Pulmonary artery endothelial cell (primary cell): Measurements from ENCODE around the gene BCKDK. TPM values are rescaled to one million over a fixed set of nuclear protein-coding genes. Genes with fewer than 3 reads are reported as not detected.

ENCODE experiments used
- DNase-seq: peaks from one replicate; pipeline ENCODE4 v3.0.0-alpha.2; 2011; ENCODE audit warnings: low read depth, low spot score
- total RNA-seq: library from RNA; depleted of rRNA; stranded (reverse); fragments of >200 nt; gene quantifications from 2 replicates; pipeline ENCODE4 v1.2.3, GENCODE V29; 2014

BCKDK gene
- total RNA-seq, result 19.8 and 20.2 TPM in 2 replicates

- DNase-seq, result no peak
Measured at GRCh38 chr16:31108035-31108793, at the start of gene BCKDK. TSS of gene BCKDK (plus strand) at chr16:31108386. CDS start at chr16:31109224, 838 bp downstream.

DNA sequence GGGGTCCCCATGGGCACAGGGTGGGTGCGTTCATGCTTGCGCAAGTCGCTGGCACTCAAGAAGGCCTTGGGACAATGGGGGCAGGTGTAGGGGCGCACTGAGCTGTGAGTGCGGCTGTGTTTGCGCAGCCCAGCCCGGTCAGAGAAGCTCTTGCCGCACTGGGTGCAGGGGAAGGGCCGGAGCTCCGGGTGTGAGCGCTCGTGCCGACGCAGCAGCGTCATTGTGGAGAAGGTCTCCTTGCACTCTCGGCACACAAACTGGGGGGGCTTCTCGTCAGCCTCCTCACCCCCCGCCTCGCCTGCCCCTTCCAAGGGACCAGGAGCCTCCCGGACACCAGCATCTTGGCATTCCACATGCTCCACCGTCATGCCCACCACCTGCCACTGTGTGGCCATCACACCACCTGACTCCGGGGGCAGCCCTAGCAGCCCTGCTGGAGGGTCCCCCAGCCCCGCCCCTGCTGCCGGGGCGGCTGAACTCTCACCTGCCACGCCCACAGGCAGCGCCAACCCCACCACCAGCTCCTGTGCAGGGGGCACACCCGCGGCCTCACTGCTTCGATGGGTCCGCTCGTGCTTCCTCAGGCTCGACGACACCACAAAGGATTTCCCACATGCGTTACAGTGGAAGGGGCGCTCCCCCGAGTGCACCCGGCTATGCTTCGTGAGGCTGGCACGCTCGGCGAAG lies 46.9 kb upstream of the BCKDK start:
- no peak for DNase-seq

DNA sequence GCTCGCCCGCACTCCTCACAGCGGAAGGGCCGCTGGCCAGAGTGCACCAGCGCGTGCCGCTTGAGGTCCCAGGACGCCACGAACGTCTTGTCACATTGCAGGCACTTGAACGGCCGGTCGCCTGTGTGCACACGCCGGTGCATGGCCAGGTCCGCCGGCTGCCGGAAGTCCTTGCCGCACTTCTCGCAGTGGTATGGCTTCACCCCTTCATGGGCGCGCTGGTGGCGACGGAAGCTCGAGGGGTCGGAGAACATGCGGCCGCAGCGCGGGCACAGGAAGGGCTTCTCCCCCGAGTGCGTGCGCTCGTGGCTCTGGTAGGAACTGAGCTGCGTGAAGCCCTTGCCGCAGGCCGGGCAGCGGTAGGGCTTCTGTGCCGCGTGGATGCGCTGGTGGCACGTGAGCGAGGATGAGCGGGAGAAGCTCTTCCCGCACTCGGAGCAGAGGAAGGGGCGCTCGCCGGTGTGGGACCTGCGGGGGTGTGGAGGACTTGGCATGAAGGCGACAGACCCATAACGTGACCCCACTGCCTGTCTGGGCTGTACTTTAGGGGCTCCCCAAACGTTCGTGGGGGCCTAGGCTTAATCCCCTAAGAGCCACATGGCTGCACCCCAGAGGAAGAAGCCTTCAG lies 46.3 kb upstream of the BCKDK start:
- no peak for DNase-seq

GRCh38 chr16:31063495-31063842 lies 44.7 kb upstream of the BCKDK start:
- no peak for DNase-seq

DNA sequence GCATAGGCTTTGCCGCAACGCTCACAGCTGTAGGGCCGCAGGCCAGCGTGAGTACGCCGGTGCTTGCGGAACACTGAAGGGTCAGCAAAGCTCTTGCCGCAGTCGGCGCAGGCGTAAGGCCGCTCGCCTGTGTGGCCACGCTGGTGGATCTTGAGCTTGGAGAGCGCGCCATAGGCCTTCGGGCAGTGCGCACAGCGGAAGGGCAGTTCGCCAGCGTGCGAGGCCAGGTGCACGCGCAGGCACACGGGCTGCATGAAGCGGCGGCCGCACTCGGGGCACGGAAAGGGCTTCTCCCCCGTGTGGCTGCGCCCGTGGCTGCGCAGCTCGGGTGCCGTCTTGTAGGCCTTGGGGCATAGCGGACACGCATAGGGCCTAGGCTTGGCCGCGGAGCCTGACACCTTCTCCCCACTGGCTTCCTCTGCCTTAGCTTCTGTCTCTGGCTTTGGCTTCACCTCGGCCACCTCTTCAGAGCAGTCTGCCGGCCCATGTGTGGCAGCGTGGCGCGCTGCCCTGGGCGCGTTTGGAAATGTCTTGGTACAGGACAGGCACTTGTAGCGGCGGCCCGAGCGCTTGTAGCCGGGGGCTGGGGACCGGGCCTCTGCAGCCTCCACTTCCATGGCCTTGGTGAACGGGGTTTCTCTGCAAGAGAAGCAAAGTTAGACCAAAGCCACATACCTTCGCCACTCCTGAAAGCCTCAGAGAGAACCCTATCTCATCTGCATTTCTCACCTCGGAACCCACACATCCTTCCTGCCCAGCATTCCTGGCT lies 44.2 kb upstream of the BCKDK start:
- DNase-seq, result no peak

- no peak for DNase-seq
Measured at GRCh38 chr16:31064882-31065461, 43.2 kb upstream of the BCKDK start.

- DNase-seq, result no peak
Measured at GRCh38 chr16:31067342-31067741, 40.8 kb upstream of the BCKDK start.

DNA sequence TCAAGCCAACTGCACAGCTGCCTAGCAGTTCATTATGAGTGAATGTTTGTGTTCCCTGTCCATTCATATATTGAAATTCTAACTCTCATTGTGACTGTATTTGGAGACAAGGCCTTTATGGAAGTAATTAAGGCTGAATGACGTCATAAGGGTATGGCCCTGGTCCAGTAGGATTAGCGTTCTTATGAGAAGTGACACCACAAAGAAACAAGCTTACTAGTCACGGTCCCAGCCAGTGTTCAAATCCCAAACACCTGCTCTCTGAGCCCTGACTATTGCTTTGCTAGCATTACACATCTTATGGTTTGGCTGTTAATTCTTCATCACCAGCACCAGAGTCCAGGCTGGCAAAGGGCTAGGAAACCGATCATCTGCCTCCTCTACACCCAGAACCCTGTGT lies 36.3 kb upstream of the BCKDK start:
- DNase-seq, result no peak

DNA sequence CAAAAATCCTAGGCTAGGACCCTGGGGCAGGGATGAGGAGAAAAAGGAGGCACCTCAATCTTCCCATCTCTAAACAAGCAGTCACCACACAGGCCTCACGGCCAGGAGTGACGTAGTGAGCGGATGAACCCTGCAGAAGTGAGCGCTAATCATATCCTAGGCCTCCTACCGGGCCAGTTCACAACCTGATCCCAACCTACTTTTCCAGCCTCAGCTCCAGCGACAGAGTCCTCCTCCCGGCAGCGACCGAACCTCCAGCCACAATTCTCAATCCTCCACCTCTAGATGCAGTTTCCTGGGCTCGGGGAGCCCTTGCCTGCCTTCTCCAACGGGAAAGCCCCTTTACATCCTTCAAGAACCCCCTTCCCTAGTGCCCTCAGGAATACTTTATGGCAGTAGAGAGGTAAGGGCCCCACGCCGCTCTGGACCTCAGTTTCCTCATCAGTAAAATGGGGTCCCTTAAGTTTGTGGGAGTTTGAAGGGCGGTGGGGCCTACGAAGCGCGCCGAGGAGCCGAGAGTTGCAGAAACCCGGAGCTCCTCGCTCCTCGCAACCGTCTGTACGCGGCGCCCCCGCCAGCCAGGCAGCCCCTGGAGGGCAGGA lies 35.5 kb upstream of the BCKDK start:
- no peak for DNase-seq

DNA sequence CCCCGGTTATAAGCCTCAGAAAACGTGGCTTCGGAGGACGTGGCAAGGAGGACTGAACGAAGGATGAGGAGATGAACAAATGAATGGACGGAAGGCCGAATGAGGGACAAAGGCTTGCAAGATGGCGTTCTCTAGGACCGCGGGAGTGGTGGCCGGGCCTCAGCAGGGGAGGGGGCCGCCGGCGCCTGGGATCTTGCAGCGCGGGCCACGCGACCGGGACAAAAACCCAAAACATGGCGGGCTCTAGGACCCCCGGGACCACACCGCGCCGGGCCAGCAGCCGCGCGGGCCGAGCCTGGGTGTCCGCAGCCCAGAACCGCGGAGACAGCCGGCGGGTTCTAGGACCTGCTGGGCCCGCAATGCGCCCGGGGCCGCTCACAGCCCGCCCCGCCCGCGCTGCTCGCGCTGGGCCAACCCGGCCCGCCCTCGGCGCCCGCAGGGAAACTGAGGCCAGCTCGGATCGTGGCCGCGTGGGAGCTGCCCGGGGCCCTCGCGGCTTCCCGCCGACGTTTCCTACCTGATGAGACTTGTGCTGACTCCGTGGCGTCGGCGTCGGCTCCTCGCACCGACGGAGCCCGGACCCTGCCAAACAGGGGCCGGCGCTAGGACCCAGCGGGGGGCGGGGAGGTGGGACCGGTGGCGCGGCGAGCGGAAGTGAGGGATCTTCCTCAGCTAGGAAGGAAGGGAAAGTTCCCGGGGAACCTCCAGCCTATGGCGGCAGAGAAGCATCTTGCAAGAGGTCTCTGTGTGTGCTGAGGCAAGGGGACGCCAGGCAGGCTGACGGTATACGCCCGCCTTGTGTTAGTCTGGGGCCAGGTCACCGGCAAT lies 34.8 kb upstream of the BCKDK start:
- peak; percentile 72 for DNase-seq

- DNase-seq, result peak; percentile 98
Measured at GRCh38 chr16:31073970-31074813, 34.0 kb upstream of the BCKDK start, which contains the start of the genes ZNF646 and ZNF668. TSS of gene ZNF646 (plus strand) at chr16:31074422. CDS start at chr16:31076325, 1,903 bp downstream. TSS of gene ZNF668 (minus strand) at chr16:31074240. CDS start at chr16:31064459, 9,781 bp downstream.

GRCh38 chr16:31074814-31075183 lies 33.4 kb upstream of the BCKDK start:
- DNase-seq, result no peak

- DNase-seq, result no peak
Measured at GRCh38 chr16:31076319-31076718, 31.9 kb upstream of the BCKDK start.

- no peak for DNase-seq
Measured at GRCh38 chr16:31077024-31077423, 31.2 kb upstream of the BCKDK start.

DNA sequence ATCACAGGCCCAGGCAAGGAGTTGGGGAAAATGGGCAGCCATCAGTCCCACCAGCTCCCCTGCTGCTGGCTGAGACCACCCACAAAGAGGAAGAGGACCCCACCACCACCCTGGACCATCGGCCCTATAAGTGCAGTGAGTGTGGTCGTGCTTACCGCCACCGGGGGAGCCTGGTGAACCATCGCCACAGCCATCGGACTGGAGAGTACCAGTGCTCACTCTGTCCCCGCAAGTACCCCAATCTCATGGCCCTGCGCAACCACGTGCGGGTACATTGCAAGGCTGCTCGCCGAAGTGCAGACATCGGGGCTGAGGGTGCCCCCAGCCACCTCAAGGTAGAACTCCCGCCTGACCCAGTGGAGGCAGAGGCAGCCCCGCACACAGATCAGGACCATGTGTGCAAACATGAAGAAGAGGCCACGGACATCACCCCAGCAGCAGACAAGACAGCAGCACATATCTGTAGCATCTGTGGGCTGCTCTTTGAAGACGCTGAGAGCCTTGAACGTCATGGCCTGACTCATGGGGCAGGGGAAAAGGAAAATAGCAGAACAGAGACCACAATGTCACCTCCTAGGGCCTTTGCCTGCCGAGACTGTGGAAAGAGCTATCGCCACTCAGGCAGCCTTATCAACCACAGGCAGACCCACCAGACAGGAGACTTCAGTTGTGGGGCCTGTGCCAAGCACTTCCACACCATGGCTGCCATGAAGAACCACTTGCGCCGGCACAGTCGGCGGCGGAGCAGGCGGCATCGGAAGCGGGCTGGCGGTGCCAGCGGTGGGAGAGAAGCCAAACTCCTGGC lies 30.4 kb upstream of the BCKDK start:
- no peak for DNase-seq

GRCh38 chr16:31078597-31079341 lies 29.4 kb upstream of the BCKDK start:
- no peak for DNase-seq

- no peak for DNase-seq
Measured at GRCh38 chr16:31079342-31079944, 28.7 kb upstream of the BCKDK start.
